Stimulated activated CD4-positive, alpha-beta T cell treated with anti-CD3 and anti-CD28 coated beads, Interleukin-2, amount 100 ng/mL, for 24 hours (primary cell): ENCODE results near the gene STK39.

Experiments used
- DNase-seq, 2 donors: peaks; one replicate each; pipeline ENCODE4 v3.0.0-alpha.2; 2020

Gene STK39

GRCh38 chr2:168155680-168156079 lies 91.7 kb downstream of the STK39 start:
- DNase-seq: no peak

GRCh38 chr2:168155046-168155445 lies 92.3 kb downstream of the STK39 start:
- no peak for DNase-seq

GRCh38 chr2:168152902-168153530 lies 94.4 kb downstream of the STK39 start:
- DNase-seq: no peak

- DNase-seq: no peak
Observed at GRCh38 chr2:168149986-168150385, 97.4 kb downstream of the STK39 start.

- no peak for DNase-seq
Observed at GRCh38 chr2:168149150-168149974, 98.0 kb downstream of the STK39 start.

GRCh38 chr2:168147830-168148794 lies 99.3 kb downstream of the STK39 start:
- no peak for DNase-seq

DNA sequence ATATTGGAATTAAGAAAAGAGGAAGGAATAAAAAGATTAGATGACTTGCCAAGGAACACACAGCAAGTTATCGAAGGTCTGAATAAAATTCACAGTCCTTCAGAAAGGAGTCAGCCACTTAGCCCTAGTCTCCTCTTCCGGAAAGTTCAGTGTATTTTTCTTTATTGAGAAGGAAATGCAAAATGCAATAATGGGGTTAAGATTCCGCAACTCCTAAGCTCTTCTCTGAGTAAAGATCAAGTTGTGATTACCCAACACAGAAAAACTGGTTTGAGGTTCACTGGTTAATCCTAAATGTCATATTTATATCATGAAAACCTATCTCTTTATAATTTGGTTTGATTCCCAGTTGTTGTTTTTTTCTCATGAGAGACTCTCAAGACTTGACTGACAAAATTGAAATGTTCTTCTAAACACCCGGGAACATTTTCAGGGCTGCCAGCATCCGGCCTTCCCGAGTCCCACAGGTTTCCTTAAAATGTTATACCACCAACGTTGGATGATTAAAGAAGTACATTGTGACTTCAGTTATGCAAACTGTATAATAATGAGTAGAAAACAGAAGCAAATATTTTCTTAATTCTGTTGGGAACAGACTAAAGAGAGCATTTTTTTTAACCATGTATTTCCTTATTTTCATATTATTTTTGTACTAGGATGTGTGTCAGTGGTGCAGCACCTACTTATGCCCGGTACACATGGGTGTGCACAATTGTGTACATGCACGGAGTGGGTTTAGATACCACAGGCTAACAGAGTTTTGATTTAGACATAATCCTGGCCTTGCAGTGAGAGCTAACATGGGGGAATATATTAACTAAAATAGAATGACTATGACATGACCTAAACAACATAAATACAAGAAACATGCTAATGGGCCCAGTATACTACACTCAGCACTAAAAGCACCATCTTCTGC lies 100.2 kb downstream of the STK39 start:
- no peak for DNase-seq

DNA sequence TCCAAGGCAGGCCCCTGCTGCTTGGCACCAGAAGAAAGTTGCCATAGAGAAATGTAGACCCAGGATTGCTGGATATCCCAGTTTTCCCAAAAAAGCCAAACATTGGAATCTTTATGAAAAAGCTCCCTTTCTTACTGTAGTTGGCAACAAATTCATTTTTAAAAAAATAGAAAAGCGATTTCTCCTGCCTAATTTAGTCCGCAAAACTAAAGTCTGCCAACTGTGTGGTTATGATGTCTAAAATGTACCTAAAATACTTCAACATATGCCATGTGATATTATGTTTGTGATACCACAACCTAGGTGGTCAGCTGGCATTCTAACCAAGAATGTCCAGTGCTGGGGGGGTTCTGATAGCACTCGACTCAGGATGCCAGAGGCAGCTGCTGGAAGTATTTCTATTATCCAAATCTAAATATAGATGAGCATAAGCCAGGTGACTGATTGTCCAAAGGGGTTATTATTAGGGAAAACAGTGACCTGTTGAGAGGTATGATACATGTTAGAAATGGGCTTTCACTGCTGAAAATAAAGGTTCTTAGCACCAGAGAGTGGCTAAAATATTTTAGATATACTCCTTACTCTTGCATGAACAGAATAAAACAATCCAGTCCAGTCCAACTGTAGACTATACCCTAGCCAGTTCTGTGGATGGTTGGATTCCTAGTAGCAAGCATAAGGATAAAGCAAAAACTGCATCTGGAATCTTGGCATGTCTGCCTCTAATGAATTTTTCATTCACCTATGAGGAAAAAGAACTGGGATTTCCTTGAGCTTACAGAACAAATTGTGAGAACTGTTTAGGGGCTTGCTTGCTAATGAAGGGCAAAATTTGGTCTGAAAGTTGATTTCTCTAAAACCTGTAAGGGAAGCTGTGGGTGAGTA lies 101.7 kb downstream of the STK39 start:
- no peak for DNase-seq

DNA sequence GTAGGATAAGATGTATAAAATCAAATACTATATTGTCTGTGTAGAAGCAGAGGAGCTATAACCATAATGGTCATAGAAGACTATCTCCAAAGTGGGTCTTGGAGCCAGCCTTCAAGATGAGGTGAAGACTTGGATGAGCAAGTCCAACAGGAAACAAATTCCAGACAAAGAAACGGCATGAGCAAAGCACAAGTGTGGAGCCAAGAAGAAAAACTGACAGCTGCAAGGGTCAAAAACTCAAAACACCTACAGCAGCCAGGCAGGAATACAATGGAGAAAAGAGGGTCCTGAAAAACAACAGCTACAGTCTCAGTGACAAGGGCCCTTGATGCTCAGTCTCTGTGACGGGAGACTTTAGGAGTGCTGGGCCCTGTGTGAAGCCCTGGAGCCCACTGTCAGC lies 102.4 kb downstream of the STK39 start:
- DNase-seq: no peak

DNA sequence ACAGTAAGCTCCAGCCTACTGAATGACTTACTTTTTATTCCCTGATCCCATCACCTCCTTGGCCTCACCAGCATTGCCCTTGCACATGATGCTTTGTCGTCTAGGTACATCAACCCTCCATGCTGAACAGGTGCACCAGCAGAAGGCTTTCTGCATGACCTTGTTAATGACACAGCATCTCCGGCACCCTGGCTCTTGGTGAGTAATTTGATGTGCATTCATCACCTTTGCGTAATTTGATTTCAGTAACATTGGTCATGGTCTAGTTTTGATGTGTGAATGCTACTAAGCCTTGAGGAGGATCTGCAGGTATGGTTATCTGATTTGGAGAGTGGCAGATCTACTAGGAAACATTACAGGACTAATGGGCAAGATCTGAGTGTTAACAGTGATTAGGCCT lies 103.6 kb downstream of the STK39 start:
- no peak for DNase-seq

- DNase-seq: no peak
Observed at GRCh38 chr2:168140892-168141291, 106.5 kb downstream of the STK39 start.

GRCh38 chr2:168139852-168140251 lies 107.5 kb downstream of the STK39 start:
- DNase-seq: no peak

DNA sequence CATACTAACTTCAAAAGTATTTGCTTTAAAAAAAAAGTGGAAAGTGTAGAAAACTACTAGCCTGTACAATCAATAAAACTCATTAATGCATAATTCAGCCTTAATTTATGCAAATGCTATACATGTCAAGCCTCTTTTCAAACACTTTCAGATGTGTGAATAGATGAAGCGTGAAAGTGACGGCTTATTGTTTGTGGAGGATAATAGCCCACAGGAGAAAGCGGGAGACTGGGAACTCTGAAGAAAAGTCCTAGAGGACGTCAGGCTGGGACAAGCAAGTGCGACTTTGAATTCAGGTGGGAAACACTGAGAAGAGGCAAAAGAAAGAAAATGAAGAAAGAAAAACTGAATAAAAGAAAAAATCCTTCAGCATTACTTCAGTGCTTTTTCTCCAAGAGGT lies 108.5 kb downstream of the STK39 start:
- DNase-seq: no peak

- DNase-seq: no peak
Observed at GRCh38 chr2:168138374-168138773, 109.0 kb downstream of the STK39 start.

GRCh38 chr2:168137510-168138180 lies 109.8 kb downstream of the STK39 start:
- DNase-seq: no peak

DNA sequence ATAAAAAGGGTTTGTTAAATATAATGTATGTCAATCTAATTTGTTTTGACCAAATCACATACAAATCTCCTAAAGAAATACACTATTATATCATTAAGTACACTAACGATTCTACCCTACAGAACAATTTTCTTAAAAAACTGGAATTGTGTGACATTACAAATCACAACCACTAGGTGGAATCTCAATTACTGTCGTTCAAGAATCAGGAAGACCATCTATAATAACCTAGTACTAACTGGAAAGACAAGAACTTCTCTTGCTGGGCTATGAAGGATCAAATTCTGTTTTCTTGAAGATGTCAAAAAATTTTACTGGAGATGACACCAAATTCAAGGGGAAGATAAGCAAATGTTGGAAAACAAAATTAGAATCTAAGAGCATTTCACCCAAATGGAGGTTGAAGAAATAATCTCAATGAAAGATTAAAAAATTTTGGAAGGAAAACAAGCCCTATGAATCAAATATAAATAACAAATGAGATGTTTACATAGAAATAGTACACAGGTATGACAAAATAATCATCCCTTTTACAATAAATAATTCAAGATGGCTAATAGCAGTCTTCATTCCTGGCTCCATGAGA lies 110.9 kb downstream of the STK39 start:
- DNase-seq: no peak

GRCh38 chr2:168135630-168136029 lies 111.8 kb downstream of the STK39 start:
- DNase-seq: no peak

- DNase-seq: no peak
Observed at GRCh38 chr2:168135121-168135520, 112.3 kb downstream of the STK39 start.

- DNase-seq: no peak
Observed at GRCh38 chr2:168134485-168134884, 112.9 kb downstream of the STK39 start.

DNA sequence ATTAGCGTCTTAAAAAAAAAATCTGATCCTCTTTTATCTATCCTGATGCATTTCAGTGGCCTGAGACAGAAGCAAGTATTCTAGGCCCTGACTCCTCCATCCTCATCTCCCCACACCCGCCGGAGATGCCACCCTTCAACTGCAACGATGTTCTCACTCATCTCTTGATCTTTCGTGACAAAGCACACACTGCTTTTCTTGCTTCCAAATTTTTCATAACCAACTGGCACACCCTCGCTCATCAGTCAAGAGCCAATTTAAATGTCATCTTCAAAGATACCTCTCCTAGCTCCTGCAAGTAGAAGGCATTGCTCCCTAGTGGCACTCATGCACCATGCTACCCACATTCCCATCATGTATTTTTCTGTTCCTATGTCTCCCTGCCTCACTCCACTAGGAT lies 115.0 kb downstream of the STK39 start:
- no peak for DNase-seq
